GM21447 (cell line): ENCODE data around the gene C1orf198.
A peak's percentile ranks its signal among the peaks of the same experiment; 100 is the strongest.

ENCODE experiments used
- ATAC-seq: cut with Tn5 transposase; IDR thresholded peaks from one replicate; pipeline ENCODE4 v1.9.1; 2021; ENCODE audit not compliant: unreplicated experiment

The C1orf198 gene

DNA sequence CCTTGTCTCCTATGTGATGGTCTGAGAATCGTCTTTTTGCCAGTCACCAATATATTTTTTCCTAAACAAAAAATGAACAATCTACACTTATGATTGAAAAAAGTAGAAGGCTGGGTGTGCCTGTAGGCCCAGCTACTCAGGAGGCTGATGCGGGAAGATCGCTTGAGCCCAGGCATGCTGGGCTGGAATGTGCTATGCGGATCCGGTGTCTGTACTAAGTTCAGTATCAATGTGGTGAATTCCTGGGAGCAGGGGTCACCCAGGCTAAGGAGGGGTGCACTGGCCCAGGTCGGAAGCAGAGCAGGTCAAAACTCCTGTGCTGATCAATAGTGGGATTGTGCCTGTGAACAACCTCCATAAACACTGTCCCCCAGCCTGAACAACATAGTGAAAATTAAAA, 25.7 kb upstream of the C1orf198 start:
- ATAC-seq = no peak

DNA sequence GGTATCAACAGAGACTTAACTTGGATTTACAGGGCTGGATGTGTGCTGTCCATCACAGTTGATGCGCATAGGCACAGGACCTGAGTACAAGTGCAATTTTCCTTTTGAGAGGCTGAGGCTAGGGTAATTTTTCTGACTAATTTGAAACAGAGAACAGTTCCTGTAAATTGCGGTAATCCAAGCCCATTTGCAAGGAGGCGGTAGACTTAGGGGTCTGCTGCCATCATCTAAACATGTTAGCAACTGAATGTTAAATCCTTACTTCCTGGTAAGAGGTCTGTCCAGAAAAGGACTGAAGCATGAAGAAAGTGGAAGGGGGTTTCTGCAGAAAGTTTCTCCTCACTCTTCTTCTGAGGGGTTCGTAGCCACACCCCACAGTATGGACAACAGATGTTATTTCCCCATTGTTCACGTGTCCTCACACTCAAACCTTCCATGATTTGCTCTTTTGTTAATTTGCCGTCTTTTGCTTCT, 23.7 kb upstream of the C1orf198 start:
- ATAC-seq = no peak

DNA sequence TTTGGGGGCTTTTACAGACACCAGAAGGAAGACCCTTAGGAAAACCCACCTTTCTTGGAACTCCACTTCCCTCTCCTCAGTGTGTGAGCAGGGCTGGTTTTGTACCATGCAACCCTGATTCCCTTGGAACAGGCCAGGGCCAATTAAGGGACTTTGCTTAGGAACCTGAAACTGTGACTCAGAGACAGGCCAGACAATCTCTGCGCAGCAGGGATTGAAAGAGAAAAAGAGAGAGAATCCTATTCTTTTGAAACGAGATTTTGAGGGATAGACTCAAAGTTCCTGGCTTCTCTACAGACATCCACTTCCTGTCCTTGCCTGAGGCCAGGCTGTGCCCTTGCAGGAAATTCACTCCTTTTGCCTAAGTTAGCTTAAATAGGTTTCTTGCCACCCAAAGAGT, 23.1 kb upstream of the C1orf198 start:
- no peak for ATAC-seq

DNA sequence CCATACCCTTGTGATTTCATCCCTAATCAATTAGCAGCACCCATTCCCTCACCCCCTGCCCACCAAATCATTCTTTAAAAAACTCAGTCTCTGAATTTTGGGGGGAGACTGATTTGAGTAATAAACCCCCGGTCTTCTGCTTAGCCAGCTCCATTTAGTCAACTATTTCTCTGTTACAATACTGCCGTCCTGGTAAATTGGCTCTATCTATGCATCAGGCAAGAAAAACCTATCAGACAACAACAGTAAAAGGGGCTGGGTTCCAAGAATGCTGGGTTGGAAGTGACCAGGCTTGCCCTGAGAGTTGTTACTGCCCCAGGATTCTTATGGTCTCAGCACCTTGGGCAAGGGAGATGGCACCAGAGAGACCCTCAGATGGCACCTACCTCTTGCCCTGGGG, 16.3 kb upstream of the C1orf198 start:
- no peak for ATAC-seq

DNA sequence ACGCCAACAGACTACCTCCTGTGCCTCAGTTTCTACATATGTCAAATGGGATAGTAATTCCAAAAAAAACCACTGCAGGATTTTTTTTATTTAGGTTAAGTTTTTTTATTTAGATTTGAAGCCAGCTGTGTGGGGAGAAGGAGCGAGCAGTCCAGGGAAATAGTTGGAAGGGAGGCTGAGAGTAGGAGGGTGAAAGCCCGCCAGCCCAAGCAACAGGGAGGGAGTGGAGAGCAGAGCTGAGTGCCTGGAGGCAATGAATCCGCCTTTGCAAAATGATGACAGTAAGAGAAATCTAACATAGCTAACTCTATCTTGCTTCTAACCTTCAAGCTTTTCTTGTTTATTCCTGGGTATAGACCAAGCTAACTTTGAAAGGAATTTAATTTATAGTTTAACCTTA, 15.6 kb upstream of the C1orf198 start:
- no peak for ATAC-seq

DNA sequence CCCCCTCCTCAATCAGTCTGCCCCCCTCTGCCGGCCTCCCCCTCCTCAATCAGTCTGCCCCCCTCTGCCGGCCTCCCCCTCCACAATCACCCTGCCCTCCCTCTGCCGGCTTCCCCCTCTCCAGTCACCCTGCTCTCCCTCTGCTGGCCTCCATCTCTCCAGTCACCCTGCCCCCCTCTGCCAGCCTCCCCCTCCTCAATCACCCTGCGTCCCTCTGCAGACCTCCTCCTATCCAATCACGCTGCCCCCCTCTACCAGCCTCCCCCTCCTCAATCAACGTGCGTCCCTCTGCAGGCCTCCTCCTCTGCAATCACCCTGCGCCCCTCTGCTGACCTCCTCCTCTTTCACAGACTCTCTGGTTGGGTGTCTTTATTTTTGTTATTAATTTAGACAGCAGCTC, 11.5 kb upstream of the C1orf198 start:
- no peak for ATAC-seq

DNA sequence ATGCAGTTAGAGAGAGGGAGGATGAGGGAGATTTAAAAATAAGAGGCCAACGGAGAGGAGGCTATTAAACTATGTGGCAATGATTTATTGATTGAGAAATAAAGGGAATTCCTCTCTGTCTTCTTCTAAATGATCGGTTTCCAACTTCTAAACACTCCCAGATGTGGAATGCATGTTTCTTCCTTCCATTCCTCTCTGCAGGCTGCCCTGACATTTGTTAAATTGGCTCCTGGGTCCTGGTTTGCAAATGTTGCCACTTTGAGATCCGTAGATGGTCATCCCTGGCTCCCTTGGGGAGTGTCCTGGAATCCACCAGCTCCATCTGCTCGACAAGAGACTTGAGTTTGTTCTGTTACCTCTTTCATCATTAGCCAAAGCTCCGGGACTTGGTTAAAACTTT, 10.3 kb upstream of the C1orf198 start:
- no peak for ATAC-seq

DNA sequence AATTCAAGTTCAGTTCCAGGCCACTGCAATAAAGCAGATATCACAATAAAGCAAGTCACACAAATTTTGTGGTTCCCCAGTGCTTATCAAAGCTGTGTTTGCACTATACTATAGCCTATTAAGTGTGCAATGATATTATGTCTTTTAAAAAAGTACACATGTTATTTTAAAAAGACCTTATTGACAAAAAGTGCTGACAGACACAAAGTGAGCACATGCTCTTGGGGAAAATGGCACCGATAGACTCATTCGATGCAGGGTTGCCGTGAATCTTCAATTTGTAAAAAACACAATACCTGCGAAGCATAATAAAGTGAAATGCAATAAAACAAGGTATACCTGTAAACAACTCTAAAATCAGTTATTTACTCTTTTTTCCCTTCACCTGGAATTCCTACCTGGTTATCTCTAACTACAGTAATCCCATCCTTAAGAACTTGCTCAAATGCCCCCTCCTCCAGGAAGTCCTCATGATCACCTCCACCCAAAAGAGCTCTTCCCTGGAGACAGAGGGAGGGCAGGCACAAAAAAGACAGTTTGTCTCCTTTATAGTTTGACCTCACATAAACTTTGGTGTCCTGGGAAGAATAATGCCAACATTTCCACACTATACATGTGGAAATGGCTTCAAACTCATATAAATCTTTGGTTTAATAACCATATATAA, 9.7 kb upstream of the C1orf198 start:
- no peak for ATAC-seq

DNA sequence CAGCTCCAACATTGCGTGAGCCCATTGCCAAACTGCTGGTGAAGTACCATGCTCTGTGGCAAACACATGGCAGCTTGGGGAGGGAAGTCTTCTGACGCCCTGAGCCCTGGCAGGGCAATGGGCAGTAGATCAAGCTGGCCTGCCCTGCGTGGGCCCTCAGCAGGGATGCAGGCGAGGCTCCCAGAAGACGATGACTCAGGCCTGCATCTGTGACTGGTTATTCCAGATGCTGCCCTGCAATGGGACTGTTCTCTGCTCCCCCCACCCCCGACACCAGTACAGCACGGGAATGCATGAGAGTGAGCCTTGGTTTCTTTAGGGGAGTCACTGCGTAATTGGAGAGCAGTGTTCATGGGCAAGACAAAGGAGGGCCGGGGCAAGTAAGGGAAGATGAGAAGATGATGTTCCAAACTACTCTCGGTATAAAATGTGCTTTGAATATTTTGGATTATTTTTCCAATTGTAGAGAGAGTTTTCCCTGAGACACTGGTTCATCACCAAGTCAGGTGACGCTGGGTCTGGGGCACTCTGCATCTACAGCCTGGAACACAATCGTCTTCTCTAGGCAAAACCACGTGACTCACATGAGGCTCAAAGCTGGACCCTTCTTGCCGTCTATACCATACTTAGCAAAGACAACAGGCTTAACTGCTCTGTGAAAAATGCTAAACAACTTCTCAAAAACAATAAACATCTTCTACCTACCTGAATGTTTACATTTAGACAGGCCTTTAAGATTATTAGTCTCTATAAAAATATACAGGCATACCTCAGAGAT, 9.0 kb upstream of the C1orf198 start:
- no peak for ATAC-seq

DNA sequence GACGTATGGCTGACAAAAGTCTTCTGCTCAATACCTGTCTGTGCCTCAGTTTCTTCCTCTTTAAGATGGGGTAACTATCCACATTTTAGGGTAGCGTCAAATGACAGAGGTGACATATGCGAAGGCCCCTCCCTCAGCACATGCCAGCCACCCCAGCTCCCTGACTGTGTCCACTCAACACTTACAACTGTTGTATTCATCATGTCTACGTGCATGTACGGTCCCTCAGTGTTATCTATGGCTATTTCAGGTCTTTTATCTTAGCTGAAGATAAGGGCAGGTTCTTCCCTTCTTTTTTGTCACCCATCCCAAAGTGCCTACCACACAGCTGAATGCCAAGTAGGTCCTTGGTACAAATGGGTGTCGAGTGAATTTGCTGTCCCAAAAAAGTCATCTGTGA, 8.3 kb upstream of the C1orf198 start:
- no peak for ATAC-seq

DNA sequence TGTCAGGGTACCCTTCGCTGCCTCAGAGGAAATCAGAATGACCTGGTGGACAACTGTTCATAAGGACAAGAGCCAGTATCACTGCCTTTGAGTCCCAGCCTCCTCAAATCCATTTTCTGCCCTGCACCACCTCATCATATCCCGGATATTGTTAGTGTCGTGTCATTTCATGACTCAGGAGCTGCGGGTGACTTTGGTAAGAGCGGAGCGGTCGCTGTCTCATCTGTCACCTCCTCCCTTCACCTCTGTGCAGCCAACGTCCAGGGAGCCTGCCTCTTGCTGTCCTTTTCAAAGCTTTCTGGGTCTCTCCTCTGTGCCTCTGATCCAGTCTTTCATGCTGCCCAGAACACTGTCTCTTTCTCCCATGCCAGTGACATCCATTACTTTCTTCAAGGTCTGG, 7.0 kb upstream of the C1orf198 start:
- ATAC-seq = no peak

DNA sequence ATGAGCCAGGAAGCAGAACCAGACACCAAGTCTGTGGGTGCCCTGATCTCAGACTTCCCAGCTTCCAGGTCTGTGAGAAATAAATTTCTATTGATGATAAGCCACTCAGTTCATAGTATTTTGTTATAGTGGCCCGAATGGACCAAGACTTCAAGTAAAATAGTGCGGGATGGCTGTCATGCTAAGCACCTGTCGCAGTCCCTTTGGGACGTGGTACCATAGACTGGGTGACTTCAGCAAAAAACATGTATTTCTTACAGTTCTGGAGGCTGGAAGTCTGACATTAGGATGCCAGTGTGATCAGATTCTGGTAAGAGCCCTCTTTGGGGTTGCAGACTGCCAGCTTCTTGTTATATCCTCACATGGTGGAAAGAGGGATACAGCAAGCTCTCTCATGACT, 2.6 kb upstream of the C1orf198 start:
- no peak for ATAC-seq

DNA sequence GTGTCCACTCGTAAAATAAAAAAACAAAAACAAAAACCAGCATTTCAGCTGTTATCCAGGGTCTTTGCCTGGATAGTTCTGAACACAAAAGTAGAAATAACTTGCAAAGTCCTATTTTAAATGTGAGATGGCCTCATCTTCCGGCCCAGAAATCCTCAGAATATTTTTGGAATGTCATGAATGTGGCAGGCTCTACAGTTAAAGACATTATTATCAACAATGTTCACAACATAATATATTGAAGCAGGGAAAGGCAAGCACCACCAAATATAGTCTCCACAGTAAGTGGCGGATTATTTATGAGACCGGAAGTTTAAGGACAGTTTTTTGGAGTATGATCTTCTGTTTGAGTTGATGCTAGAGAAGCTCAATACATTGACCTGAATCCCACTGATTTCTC, 1.2 kb upstream of the C1orf198 start:
- no peak for ATAC-seq

DNA sequence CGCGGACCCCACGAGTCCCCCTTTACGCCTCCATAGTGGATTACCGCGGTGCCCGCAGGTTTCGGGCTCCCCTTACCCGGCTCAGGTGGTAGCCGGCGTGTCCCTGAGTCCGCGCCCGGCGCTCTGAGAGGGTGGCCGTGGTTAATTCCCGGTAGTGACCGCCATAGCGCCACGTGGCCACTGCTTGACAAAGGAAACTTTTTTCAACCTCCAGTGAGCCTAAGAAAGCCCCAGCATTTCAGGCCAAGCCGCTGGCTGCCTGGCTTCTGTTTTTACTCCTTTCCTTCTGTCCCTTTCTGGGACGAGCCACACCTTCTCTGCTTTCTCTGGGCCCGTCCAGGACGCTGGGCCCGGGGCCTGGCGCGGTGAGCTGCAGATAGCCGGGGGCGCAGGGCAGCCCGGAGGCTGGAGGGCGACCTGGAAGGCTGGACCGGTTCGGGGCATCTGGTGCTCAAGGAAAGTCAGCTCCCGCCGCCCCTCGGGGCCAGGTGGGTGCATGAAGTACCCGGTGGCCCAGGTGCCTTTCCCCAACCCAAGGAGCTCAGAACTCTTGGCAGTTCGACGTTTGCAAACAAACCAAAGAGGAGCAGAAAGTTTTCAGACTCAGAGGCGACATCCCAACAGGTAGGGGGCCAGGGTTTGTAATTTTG, 540 bp upstream of the C1orf198 start:
- ATAC-seq = peak; percentile 42

DNA sequence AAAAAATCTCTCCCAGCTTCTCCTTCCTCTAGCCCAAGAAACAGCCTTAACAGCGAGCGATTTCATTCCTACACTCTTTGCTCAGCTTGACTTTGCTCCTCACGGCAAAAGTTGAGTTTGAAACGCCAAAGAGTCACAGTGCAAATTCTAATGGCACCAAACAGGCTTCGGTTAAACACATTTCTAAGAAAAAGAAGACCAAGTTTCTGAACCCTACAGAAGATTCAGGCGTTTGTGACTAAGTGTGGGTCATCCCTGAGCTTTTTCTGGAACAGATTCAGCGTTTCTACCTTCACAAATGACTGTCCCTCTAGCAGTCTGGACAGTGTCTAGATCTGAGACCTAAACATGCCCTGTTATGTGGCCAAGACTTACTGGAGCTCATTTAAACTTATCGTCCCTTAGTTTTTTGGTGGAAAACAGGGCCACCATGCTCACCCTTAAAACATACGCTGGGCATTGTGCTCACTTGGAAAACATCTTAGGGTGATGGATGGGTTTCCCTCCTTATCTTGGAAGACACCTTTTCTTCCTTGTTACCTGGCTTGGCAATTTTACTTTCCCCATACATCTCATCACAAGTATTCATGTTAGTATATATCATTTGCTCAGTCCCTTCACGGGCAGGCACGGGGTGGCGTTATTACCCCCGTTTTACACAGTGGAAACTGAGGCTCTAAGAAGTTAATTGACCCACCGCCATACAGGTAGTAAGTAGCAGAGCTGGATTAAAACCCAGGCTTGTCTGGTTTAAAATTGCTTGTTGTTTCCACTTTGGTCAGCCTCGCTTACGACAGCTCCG, 1.0 kb downstream of the C1orf198 start:
- peak; percentile 4 for ATAC-seq

DNA sequence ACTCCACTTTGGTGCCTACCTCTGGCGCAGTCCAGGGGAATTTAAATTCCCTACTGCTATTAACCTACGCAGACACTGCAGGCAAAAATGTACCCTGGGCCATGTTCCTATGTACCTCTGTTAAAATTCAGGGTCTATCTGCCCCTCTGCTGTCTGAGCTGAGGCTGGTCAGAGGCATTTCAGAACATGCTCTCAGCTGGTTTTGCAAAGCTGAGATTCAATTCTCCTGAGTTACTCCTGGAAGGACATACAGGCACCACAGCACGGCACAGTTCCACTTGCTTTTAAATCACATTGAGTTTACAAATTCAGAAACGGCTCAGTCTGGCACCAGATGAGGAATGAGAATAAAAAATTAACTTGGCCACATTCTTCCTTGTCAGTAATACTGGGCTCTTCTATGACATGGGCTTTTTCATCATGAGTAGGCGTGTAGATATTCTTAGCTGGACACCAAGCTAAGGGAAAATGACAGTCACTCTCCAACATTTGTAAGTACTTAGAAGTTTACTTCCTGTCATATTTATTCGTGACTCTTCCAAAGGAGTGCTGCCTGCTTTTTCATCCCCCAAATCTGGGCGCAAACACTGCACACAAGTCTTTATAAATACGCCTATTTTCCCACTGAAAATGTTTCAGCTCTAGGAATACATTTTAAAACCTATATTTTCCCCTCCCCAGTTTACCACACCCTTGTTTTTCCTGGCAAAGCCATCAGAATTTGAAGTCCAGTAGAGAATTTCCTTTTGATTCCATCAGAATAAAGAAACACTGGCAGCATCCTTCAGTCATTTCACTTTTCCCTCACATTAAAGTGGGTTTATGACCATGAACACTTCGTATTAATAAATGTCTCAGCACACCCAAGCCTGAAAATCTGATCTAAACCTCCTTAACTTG, 1.9 kb downstream of the C1orf198 start:
- no peak for ATAC-seq

DNA sequence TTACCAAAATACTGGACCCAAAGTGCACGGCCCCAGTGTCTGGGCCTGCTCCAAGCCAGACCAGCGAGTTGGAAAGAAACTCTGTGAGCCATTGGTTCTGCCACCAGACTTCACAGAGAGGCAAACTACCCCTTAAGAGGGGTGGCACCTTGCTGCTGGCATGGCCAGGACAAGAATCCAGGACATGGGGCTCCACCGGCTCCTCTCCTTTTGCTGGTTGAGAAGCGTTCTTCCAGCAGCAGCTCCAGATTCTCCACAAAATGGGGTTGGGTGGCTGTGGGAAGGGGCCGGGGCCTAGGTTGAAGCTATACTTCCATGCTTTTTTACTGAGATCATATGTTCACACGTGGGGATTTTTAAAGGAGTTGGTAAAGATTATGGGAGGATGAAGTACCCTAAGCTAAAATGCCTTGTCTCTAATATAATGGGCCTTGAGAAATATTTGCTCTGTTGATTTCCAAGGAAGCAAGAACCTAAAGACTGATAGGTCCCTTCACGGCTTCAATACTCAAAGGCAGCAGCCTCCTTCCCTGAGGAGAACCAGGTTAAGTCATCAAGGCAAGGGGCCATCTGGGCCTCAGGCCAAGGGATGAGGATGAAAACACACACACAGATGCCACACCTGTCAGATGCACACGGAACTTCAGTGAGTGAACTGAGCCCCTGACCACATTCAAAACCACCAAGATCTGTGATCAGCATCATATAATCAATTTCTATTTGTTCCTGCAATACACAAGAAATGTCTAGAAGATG, 3.1 kb downstream of the C1orf198 start:
- no peak for ATAC-seq

DNA sequence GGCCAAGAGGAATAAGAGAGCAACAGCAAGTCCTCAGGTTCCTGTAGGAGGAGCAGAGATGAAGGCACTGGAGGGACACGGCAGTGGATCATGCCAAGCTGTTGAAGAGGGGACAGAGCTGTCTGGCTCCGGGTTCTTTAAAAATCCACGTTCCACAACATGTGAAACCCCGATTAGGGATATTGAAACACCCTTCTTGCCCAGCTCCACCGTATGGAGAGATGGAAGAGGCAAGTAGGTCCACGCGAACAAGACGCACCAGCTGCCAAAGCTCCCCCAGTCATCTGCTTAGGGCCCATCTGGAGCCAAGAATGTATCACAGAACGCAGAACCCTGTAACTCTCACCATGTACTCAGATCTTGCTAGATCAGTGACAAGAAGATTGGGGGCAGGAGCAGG, 3.9 kb downstream of the C1orf198 start:
- ATAC-seq = no peak

DNA sequence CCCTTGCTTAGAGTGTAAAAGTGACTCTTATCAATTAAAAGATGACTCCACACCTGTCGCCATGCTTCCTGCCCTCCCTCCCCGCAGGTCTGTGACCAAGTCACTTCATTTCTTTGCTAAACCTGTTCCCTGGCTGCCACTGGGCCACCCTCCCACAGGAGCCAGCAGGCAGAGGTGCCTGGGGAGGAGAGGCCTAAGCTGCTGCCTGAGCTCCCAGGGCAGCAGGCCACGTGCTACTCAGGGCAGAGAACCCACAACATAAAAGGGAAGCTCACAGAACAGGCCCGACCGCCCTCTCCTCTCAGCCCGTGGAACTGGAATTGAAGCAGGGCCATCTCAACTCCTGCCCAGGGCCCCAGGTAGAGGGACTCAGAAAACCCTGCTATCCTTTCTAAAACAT, 4.9 kb downstream of the C1orf198 start:
- no peak for ATAC-seq
